Stimulated activated CD4-positive, alpha-beta T cell treated with anti-CD3 and anti-CD28 coated beads, Interleukin-15, amount 100 ng/mL, for 24 hours (primary cell): ENCODE measurements around the gene LRRC74A.

ENCODE experiments used
- DNase-seq: peaks from one replicate; pipeline ENCODE4 v3.0.0-alpha.2; 2020

The LRRC74A gene

DNA sequence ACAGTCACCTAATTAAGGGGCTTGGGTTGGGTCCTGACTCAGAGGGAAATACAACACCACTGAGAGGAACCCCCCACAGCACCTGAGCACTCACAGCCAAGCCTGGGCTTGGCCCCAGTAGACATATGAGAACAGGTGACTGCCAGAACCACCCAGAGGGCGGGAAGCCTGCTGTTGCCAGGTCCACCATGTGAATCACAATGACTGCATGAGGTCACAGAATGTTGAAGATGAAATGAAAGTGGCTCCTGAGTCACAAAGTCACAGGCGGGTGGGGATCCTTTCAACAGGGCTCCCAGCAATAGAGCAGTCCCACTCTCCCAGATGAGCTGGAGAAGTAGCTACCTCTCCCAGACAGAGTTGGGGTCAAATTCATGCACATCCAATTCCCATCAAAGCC is at the start of gene LRRC74A:
Gene LRRC74A (plus strand): TSS at position 287 of the 400 bp plus-strand sequence. CDS start 290 bp downstream, outside the sequence.
- no peak for DNase-seq

DNA sequence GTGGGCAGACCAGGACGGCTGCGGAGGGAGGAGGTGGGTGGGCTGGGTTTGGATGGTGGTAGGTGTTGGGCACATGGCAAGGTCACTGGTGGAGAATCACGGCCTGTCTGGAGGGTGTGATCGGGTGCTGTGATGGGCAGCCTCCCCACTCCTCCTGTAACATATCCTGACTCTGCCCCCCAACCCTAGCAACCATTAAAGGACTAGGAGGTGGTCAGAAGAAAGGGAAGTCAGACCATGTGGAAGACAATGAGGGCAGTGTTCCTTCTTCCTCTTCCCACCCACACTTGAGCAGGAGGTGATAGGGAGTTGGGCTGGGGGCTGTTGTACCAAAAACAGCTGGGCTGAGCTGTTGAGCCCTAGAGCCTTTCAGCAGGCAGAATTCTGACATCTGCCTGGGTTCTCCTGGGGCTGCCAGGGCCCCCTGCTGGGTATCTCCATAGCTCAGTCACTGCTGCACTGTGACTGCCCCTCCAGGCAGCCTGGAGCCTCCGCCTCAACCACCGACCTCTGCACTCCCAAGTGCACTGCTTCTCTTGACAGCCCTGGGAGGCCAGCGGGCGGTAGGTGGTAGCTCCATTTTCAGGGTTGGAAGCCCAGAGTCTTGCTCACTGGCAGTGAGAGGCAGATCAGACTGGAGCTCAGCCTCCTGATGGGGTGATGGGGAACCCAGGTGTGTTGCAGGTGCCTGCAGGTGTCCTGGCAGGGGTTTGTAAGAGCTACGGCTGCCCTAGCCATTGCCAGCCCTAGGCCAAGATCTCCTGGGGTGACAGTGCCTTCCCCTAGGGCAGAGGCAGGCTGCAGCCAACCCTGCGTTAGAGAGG is 49.6 kb upstream of the LRRC74A start:
- DNase-seq = no peak

DNA sequence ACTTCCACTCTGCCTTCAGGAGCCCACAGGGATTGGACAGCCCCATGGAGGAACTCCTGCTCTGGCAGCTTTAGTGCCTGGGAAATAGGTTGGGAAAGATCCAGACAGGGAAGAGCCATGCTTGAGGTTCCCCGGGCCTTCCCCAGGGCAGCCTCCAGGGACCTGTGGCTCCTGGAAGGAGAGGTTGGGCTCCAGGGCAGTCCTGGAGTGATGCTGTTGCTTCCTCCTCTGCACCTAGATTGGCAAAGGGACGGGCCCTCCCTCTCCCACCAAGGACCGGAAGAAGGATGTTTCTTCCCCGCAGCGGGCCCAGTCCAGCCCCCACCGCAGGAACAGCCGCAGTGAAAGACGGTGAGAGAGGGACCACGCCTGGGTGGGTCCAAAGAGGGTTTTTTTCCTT is 48.5 kb upstream of the LRRC74A start:
- DNase-seq = no peak

DNA sequence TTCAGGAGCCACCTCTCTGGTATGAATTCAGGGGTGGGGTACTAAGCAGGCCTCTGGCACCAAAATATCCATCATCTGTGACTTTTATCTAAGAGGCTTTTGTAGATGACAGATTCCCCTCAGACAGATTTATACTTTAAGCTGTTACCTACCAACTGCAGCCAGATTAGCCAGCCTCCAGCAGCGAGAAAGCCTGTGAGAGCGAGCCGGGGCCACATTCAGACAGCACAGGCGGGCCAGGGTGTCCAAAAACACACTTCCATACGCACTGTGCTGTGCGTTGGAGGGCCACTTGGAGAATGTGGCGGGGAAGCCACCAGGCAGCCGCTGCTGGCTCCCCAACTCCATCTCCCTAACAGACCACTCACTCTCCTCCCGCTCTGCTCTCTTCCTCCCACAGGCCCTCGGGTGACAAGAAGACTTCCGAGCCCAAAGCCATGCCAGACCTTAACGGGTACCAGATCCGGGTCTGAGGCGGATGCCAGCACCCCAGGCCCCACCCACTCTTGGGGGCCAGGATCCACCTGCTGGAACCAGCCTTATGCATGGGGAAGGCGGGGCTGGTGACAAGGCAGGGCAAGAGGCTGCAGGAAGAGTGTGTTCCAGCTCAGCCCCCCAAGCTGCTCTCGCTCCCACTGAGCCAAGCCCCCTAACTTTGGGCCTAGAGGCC is 47.5 kb upstream of the LRRC74A start:
- no peak for DNase-seq

DNA sequence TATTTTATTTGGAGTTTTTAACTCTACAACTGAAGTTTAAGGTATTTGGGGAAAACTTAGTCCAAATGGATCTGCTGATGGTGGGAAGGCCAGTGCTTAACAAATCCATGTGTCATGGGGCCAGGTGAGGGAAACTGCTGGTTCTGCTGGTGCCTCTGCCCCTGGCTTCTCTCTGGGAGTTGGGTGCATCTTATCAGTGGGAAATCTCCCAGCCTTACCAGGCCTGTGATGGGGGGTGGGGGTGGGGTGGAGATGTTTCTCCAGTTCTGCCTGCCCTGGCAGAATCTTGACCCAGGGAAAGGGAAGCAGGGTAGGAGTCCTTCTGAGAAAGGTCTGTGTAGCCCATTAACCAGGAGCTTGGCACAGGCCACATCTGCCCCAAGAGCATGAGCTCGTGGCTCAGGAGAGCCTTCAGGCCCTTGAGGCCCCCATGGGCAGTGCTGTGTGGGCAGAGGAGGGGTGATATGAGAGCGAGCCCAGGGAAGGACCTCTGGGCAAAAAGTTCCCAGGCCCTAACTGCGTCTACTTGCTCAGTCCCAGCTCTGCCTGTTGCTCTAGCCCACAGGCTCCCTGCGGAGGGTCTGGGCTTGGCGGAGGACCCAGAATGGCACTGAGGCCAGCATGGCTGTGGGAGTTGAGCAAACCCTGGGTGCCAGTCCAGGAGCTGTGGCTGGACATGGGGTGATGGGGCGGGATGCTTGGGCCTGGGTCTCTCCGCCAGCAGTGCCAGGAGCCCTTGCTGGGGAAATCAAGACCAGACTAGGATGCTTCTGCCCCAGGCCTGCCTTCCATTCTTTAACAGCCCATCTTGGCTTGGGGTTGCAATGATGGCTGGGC is 46.8 kb upstream of the LRRC74A start:
- DNase-seq = no peak

DNA sequence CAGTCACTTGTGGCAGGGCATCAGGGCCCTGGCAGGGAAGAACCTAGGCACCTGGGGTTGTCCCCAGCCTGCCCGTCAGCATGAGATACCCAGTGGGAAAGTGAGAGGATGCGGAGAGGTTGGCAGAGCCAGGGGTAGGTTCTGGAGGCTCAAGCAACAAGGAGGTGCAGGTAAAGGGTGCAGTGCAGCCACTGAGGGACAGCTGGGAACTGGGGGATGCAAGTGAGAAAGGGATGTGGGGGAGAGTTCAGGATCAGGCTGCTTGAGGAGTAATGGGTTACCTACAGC is 46.2 kb upstream of the LRRC74A start:
- no peak for DNase-seq

DNA sequence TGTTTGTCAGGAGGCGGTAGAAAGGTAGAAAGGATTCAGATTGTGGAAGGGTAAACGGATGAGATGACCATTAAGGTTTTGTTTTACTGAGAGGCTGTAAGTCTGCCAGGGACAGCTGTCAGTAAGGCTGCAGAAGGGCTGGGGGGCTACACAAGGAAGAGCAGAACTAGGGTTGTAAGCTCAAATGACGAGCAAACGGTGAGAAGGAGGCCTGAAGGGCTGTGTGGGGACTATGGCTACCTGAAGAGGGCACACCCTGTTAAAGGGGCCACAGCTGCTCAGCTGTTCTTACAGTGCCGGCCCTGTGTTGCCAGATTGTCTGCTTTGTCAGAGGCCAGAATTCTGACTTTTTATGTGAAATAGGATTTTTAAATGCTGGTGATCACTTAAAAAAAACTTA is 45.8 kb upstream of the LRRC74A start:
- DNase-seq = no peak

DNA sequence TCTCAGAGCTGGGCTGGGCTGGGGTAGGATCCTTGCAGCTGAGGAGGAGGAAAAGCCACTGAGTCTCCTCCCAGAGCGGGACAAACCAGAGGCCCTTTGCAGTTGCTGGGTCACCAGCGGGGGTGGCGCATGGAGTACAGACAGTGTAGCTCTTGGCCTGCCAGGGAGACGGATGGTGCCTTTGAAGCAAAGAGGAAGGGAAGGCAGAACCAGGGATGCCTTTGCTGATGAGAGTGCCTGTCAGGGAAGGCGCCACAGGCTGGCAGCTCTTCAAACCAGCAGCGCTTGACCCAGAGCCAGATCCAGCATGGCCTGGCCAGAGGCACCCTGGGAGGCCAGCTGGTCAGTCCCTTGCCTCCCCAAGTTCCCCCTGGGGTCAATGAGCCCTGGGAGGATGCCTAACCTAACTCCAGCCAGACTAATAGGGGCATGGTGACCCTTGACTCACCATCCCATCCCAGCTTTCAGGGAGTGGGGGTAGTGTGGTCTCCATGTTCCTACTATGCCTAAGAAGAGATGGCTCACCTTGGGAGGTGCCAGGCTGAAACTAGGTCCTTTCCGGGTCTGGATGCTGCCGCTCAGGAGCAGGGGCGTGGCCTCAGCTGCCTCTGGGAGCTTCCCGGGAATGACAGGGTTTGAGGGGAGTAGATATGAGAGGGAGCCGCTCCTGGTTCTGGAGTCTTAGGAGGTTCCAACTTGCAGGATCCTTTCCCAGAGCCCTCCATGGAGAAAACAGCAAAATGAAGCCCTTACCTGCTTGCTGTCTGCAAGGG is 45.1 kb upstream of the LRRC74A start:
- DNase-seq = no peak

DNA sequence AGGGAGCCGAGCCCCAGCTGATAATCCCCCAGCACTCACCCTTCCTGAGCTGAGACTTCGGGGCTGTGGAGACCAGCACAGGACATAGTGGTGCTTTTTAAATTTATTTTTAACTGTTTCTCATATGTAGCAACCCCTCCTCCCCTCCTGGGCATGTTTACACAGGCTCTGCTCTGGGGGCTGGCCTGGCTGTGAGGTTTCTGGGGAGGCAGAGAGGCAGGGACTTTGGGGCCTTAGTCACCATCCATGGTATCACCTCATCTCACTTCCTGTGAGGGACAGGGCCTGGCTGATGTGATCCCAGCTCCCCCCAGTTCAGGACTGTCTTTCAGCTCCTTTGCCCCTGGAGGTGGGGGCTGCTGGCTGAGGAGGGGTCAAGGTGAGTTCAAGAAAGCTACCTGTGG is 44.6 kb upstream of the LRRC74A start:
- DNase-seq = no peak

DNA sequence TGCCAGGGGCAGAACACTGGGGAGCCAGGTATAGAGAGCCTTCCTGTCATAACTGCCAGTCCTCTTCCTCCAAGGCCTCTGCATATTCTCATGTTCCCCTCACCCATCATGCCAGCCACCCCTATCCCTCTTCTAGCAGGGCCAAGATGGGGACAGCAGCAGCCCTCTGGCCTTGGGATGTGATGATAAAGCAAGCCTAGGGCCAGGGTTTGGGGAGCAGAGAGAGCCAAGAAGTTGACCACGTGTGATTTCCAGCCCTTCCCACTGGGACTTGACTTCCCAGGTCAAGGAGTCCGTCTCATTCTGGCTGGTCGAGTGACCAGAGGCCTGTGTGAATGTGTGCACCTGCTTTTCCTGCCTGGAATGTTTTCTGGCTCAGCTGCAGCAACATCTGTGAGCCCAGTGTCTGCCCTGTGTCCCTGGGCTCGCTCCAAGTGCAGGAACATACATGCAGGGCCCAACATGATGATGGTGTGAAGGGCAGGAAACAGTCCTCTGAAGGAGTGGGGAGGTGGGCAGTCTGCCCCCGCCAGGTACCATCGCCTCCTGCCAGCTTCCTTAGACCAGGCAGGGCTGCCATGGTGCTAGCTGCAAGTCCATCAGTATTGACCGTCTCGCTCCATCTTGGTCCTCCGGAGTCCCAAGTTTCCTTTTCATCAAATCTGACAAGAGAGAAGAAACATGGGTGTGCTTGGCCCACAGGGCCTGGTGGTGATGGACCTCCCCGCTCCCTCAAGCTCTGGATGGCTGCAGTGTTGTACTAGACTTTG is 43.9 kb upstream of the LRRC74A start:
- no peak for DNase-seq

DNA sequence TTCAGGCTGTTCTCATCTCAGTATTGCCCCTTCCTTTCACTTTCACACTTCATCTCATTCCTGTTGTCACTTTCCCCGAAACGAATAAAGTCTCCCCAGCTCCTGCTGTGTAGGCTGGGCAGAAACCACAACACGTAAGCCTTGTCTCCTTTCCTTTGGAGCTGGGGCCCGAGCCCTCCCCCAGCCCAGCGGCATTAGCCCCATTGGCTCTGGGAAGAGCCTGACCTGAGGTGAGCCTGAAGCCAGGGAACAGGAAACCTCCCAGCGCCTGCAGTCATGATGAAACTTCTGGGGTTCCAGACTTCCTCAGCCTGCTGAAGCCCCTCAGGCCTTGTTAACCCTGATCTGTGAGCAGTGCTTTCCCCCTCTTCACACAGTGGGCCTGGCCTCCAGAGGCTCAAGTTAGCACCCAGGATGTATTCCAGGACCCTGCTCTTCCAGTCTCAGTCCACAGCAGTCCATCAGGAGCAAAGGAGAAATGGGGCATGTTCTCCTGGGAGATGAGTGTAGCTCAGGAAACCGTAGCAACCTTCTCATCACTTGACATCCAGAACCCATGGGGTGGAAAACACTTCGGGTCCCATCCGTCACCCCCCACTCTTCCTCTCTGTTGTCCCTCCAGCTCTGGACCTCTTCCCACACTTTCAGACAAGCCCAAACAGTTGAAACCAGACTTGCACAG is 43.2 kb upstream of the LRRC74A start:
- DNase-seq = peak; percentile 36

DNA sequence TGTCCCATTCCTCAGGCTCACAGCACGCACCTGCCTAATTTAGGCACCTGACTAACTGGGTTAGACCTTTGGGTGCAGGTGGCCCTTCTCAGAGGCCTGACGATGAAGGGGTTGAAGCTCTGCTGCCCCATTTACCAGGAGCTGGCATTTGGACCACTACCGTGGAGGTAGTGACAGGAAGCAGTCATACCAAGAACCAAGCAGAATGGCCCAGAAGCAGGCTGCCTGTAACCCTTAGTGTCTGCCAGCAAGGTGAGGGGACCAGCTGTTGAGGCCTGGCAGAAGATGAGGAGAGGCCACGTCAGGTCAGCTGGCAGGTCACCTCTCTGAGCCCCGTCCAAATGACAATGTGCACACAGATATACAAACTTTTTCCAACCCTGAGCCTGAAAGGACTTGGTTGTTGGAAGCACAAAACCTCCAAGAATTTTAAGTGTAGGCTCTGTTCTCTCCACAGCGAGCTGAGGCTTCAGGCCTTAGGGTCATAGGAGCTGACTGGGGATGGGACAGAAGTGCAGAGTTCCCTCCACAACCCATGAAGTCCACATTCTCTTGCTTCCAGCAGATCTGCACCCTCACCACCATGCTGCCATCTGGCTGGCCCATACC is 41.8 kb upstream of the LRRC74A start:
- no peak for DNase-seq

DNA sequence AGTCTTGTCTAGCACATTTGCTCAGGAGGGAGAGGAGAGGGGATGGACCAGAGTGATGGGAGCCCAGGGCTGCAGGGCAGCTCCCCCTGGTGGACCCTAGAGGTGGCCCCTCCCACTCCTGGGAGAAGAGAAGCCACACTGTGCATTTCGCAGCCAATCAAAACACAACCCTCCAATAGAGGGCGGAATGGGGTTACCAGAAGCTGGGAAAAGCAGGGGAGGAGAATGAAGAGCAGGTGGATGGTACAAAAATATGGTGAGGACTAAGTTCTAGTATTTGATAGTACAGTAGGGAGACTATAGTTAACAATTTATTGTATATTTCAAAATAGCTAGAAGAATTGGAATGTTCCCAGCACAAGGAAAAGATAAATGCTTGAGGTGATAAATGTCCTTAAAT is 41.3 kb upstream of the LRRC74A start:
- peak; percentile 69 for DNase-seq

DNA sequence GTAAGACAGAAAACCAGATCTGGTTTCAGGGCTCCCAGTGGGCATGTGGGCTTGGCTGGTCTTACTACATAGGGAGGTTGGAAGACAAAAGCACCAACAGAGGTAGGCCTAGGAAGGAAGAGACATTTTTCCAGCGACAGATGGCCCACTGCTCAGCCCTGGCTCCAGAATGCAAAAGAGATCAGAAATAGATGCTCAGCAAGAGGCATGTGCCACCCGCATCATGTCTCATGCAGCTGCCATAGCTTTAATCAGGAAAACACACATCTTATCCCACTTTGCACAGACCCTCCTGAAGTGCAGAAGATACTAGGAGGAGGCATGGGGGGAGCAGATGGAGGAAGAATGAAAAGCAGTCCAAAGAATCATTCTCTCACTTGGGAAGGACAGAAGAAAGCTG is 39.6 kb upstream of the LRRC74A start:
- DNase-seq = no peak

DNA sequence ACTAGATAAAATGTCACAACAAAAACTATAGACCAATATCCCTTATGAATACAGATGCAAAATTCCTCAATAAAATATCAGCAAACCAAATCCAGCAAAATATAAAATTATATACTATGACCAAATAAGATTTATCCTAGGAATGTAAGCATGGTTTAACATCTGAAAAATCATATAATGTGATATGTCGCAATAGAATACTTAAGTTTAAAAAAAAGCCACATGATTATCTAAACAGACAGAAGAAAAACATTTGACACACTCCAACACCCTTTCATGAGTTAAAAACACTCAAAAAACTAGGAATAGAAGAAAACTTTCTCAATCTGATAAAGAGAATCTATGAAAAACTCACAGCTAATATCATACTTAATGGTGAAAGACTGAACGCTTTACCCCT is 33.8 kb upstream of the LRRC74A start:
- no peak for DNase-seq

DNA sequence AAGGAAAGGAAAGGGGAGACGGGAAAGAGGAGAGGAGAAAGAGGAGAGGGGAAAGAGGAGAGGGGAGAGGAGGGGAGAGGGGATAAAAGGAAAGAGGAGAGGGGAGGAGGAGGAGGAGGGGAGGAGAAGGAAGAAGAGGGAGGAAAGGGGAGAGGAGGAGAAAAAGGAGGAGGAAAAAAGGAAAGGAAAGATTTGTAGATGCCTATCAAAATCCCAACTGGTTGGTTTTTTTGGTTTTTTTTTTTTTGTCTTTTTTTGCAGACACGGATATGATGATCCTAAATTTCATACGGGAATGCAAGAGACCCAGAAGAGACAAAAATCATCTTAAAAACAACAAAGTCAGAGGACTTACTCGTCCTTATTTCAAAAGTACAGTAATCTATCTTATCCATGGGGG is 32.9 kb upstream of the LRRC74A start:
- DNase-seq = no peak

DNA sequence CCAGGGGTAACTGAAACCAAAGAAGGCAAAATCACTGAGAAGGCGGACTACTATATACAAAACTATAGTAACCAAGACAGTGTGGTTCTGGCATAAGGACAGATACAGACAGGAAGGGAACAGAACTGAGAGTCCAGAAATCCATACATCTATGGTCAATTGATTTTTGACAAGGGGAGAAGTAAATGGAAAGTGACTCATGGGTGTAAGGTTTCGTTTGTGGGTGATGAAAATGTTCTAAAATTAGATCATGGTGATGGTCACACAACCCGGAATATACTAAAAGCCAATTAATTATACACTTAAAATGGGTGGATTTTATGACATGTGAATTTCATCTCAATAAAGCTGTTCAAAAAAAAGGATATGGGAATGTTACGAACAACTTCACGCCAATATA is 32.3 kb upstream of the LRRC74A start:
- DNase-seq = no peak

DNA sequence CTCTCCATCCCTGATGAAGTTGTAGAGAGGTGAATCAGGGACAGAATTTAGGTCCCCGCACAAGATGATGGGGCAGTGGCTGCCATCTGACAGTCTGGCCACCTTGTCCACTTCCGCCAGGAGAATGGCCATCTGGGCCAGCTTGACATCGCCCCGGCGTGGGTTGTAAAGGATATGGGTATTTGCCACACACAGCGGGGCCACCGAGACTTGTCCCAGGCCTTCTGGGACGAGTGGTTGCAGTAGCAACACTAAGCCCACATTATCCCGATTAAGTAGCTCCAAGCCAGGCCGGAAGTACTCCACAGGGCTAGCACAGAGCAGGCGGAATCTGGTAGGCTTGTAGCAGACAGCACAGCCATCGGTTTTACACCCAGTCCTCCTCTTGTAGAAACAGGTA is 19.8 kb upstream of the LRRC74A start:
- DNase-seq = no peak

DNA sequence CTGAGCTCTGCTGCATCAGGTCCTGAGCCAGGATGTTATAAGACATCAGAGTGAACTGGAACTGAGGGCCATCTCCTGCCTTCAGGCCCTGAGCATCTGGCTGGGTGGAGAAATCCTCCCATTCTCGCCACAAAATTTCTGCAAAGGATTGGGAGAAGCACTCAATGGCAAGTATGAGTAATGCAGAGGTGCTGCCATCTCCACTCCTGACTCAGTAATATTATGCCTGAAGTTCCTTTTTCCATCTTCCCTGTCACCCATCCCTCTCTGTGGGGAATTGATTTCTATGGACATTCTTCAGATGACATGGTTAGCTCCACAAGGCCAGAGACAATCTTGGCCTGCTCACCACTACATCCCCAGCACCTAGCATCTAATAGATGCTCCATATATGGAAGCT is 18.2 kb upstream of the LRRC74A start:
- DNase-seq = no peak

DNA sequence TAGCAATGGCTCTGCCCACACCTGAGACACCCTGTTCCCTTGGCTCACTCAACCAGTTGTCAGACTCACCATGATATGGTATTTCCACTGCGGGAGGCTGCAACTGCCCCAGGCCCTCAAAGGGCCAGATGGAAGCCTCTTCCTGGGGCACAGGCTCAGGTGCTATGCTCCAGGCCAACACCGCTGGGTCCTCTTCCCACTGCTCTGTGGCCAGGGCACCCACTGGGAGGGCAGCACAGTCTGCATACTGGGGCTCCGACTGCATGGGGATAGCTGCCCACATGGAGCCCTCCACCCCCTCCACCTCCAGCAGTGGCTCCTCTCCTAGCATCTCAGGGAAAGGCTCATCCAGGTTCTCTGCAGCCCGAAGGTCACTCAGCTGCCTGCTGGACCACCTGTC is 17.2 kb upstream of the LRRC74A start:
- no peak for DNase-seq

DNA sequence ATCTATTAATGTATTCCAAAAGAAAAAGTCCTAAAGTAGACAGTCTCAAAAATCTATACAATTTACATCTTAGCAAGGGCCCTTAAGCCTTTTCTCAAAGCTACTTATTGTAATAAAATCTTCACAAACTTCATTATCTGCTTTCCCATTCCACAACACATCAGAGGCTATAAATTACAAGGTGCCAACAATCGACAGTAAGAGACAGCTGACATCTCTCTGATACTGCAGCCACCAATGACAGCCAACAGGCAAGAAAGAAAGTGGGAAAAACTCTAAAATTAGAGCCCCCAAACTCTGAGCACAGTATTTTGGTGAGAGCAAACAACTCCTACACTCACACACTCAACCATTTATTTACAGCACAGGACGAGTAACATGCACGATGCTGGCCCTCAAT is 15.7 kb upstream of the LRRC74A start:
- DNase-seq = no peak
